Measurements from ENCODE around the gene NUDCD3.

GRCh38 chr7:44449584-44449928 is 40.9 kb downstream of the NUDCD3 start:
- no peak for TF ChIP-seq POLR2AphosphoS5 (IDR thresholded peaks at IDR 0.05)
- no peak for TF ChIP-seq CTCF (IDR thresholded peaks at IDR 0.05)
